GM18951 (cell line): ENCODE data around the gene DPYSL3.

Source experiments
- POLR2A ChIP-seq: IDR thresholded peaks from 4 replicates; pipeline ENCODE4 v1.6.1; 2011; ENCODE audit warnings: mild to moderate bottlenecking; ENCODE audit not compliant: insufficient read length, insufficient read depth; ENCODE audit errors: extremely low read depth
- in situ Hi-C: fragments of 300-500 bp; cut with MboI; formaldehyde crosslinking; loops from one replicate; pipeline ENCODE4 v1.12.0; 2022; ENCODE audit warnings: low sequenced_read_pairs, mixed read lengths, inconsistent platforms; ENCODE audit not compliant: unreplicated experiment

Gene DPYSL3

DNA sequence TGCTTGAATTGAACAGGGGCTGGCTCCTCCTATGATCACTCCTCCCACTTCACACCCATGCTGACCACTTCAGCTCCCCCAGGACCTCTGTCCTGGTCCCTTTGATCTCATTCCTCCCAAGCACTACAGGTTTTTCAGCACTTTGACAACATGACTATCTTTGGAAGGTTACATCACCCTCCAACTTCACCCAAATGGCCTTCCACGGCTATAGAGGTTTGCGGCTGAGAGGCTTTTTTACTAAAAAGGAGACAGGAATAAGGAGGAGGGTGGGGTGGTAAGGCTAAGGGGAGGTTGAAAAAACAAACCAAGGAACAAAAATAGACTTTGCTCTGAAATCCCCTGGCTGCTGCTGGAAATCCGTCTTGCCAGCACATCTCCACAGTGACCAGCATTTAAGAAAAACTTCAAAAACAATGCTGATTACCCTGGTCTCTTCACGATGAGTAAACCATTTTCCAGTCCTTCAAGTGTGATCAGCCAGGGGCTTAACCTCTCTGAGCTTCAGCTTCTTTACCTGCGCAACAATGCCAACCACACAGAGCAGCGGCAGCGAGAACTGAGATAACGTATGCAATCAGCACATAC lies 102.7 kb downstream of the DPYSL3 start:
- in situ Hi-C loops, result no loop called here
- TF ChIP-seq POLR2A, result no peak

DNA sequence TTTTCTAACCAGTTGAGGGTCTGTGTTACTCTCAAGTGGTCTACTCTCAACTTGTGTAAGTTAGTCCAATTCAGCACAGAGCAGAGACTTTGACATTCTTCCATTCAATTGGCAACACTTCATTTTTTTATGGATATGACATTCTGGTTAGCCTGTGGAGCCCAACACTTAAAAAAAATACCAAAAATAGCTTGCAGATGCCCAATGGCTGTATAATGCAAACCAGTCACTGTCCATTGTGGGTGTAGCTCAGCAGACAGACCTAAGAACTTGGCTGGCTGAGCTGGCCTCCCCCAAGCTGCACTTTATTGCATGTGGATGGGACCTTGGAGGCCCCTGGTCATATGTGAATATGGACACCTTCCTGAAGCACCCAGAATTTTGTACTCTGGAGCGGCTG lies 103.2 kb downstream of the DPYSL3 start:
- in situ Hi-C loops, result no loop called here
- no peak for TF ChIP-seq POLR2A

DNA sequence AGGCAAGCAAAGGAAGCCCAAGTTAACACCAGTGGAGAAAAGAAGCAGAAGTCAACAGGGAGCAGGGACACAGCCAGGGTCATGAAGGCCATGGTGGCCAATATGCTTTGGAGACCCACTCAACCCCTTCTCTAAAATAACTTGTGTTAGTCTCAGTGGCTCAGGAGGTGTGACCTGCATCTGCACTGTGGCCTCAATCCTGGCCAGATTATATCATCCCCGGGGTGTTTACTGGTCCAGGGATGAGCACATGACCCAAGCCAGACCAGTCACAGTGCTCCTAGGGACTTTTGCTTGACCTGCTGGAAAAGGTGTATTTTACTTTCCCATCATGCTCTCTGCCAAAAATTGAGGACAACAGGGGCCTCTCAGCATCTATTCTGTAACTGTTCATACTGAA lies 105.2 kb downstream of the DPYSL3 start:
- TF ChIP-seq POLR2A, result no peak
- in situ Hi-C loops, result no loop called here

DNA sequence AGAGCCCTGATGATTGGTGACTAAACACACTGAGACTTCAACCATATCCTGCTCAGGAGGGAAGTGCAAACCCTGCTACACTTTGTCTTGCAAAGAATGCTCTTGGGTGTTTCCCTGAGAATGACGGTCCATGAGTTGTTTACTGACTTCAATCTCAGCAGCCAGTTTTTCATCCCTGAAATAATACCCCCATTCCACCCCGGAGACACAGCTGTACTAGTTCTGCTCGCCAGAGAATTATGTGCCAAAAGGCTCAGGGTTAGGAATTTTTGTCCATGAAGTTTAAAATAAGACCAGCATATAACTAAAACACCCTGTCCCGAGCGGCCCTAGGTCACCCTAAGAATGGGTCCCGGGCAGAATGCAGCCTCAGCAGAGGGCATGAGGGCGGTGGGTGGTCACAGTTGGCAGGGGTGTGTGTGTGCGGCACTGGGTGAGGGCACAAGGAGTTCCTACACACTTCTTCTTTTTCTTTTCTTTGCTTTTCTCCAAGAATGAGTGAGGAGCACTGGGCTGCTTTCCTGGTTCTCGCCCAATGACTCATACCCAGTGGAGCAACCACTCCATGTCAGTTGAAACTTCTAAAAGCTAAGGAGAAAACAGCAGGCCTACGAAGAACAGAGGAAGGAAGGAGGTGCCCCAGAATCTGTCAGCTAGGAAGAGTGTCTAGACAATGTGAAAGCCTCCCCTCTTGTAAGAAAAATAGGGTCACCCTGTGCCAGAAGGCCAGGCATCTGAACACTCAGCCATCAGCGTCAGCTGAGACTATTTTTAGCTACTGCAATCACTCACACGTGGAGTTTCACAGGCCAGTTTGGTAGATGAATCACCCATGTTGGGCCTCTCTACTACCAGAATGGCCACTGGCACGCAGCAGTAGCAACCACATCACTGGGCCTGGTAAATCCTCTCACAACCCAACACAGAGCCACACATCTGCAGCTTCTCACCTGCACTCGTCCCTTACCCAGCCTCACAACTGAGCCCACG lies 105.9 kb downstream of the DPYSL3 start:
- in situ Hi-C loops, result no loop called here

DNA sequence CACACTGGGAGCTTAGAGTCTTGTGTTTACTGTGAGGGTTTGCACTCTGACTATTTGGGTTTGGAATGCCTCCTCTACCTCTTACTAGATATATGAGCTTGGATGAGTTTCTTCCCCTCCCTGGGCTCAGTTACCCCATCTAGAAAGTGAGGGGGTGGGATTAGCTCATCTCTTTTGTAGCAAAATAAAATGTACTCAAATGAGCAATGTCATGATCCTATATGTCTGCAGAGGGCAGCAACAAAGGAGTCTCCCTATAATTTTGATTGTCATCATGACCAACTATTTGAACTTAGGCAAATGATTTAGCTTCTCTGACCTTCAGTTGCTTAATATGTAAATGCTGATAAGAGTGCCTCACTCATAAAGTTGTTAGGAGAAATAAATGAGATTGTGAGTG lies 109.0 kb downstream of the DPYSL3 start:
- TF ChIP-seq POLR2A, result no peak
- in situ Hi-C loops, result no loop called here

More for the DNA sequence above, 105.9 kb downstream of the DPYSL3 start:
- TF ChIP-seq POLR2A, result no peak

DNA sequence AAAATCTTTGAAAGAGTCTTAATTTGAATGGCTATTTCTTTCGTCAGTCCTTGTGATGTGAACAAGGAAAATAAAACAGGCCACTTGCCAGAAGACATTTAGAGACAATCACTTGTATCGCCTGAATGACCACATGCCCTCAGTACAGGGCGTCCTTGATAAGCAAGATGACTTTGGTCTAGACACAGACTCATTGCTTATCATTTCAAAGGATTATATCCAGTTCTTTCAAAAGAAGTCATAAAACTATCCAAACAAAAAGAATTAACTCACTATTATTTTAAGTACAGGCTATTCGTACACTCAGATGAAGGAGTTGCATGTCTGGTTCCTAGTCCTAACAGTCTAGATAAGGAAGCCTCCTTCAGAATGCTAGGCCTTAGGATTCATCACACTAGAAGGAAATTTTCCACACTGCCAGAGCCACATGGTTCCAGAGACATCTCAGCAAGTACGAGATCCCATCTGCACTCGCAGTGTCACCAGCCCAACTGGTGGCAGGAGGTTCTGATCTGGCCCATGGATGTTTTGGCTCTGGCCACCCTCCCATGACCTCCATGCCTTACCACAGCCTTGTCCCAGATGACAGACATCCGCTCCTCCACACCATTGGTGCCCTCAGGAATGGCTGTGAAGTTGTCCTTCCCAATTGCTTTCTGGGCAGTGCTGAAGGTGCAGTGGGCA lies 109.6 kb downstream of the DPYSL3 start:
- TF ChIP-seq POLR2A, result no peak
- in situ Hi-C loops, result no loop called here

DNA sequence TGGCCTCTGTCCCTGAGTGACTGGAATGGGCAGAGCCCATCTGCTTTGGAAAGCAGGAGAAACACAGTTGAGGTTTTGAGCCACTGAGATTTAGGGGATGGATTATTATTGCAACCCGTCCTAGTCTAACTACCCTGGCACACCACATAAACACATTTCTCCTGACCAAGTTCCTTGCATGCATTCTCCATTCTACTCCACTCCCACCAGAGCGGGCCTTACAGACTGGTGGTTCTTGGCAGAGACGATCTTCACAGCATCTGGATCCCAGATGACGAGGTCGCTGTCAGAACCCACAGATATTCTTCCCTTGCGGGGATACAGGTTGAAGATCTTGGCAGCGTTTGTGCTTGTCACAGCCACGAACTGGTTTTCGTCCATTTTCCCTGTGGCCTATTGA lies 111.0 kb downstream of the DPYSL3 start:
- no peak for TF ChIP-seq POLR2A

DNA sequence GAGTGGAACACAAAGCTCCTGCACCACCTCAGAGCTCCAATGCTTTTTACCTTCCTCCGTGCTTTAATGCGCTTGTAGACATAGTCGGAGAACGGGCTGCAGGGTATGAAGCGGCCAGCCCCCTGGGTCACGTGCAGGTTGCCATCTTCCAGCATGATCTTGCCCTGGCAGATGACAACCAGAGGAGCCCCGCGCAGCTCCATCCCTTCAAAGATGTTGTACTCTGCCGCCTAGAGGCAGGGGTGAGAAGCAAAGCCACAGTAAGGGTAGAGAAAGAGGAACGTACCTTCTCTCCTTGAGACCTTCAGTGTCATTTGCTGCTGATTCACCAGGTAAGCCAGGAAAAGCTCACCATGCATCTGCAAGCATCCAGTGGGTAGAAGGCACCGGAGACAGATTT lies 112.3 kb downstream of the DPYSL3 start:
- in situ Hi-C loops, result no loop called here
- TF ChIP-seq POLR2A, result no peak

More for the DNA sequence above, 111.0 kb downstream of the DPYSL3 start:
- in situ Hi-C loops, result no loop called here

DNA sequence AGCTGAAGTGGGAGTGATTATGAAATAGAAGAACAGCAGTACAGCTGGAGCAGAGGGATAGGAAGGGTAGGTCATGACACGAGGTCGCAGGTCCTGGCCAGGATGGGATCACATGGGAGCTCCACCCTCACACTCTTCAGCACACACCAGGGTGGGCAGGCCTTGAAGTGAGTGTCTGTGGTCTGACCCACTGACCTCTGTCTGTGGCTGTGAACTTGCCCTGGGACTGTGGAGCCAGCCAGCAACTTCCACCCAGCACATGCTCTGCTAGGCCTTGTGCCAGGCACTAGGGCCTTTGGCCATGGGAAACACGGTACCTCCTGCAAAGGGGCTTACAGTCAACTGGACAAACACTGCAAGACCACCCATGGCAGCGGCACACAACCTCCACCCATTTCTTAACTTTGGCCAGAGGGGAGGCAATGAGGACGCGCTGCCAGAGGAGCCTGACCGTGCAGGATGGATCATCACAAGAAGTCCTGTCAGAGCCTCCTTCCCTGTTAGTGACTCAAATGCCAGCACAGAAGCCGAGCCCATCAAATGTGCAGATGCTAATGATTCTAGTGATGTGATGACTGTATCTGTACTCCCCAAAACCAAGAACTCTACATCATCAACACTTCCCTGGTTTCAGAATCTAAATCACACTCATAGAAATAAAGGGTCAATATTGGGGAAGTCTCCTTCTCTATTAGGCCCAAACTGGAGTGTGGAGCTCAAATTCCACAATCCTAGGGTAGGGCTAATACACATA lies 113.6 kb downstream of the DPYSL3 start:
- TF ChIP-seq POLR2A, result no peak
- in situ Hi-C loops, result no loop called here

DNA sequence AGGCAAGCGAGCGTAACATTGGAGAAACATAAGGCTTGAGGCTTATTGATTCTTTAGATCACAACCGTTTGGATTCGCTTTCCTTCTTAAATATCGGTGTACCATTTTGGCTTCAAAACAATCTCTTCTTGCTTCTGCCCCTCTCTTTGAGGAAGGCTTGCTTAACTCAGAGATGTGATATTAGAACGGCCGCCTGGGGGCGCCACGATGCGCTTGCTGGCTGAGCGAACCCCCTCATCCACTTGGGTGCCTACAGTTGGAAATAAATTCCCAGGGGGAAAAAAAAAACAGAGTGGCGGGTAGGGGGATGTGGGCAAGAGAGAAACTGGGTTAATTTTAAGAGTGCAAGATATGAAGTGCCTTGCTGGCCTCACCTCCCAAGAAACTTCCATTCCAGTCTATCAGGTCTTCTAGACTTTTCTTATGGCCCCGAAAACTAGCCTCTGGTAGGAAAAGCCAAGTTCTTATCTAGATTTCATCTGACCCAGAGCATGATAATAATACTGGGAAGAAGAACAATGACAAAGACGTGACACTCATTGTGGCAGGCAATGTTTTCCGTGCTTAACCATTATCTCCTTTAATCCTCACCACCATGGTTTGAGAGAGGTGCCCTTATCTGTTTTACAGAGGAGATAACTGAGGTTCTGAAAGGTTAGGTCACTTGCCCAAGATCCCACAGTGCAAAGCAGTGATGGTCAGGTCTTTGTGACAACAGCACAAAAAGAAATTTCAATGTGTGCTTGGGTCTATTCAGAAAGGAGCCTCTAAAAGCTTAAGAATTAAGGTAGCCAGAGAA lies 115.8 kb downstream of the DPYSL3 start:
- no peak for TF ChIP-seq POLR2A
- in situ Hi-C loops, result no loop called here

DNA sequence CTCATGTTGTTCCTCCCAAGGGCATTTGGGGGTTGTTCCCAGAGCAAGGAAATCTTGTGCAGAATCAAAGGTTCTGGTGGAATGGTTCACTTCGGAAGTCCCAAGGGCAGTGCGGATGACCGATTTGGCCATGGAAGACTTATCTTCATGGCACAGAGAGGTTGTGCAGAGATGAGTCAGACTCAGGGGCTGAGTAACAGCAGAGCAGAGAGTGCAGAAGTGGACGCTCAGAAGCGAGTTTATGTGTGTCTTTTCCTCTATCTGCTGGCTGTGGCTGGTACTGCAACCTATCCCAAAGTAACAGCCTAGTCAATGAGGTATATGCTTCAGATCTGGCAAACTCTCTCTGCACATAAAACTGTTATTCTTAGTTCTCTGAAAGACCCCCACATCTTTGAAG lies 118.1 kb downstream of the DPYSL3 start:
- in situ Hi-C loops, result no loop called here
- no peak for TF ChIP-seq POLR2A

DNA sequence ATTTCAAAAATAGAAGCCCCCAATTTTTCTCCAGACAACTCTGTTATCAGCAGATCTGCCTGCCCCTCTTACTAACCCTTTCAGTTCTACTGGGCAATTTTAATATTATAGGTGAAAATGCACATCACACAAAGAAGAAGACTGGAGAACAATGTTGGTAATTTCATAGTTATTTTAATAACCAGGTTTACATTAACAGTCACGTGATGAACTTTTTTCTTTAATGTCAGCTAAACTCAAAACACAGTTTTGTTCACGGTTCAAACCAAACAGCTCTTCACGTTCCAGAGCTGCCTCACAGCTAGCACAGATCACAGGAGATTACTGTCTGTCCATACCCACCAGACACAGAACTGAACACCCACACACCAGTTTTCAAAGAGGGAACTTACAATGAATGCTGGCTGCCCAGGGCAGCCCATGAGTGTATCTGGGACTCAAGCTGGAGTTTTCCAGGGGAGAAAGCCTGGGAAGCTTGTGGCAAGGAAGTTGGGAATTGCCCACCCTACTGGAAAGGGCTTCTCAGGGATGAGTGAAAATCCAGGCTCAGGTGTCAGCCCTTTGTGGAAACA lies 119.1 kb downstream of the DPYSL3 start:
- no peak for TF ChIP-seq POLR2A
- in situ Hi-C loops, result no loop called here
